WI38 (cell line): ENCODE results near the gene CDC42EP1.

Experiments
- H3K4me3 ChIP-seq: 2 replicates; pipeline ENCODE4 v1.5.1; 2011; ENCODE audit warnings: low read depth, mild to moderate bottlenecking, control low read depth, low read length
- TF ChIP-seq, protein P1 (sequence below): IDR thresholded peaks from 2 replicates; pipeline ENCODE4 v1.5.1; 2012; ENCODE audit warnings: low read depth, mild to moderate bottlenecking, control low read depth, low read length

The CDC42EP1 gene

DNA sequence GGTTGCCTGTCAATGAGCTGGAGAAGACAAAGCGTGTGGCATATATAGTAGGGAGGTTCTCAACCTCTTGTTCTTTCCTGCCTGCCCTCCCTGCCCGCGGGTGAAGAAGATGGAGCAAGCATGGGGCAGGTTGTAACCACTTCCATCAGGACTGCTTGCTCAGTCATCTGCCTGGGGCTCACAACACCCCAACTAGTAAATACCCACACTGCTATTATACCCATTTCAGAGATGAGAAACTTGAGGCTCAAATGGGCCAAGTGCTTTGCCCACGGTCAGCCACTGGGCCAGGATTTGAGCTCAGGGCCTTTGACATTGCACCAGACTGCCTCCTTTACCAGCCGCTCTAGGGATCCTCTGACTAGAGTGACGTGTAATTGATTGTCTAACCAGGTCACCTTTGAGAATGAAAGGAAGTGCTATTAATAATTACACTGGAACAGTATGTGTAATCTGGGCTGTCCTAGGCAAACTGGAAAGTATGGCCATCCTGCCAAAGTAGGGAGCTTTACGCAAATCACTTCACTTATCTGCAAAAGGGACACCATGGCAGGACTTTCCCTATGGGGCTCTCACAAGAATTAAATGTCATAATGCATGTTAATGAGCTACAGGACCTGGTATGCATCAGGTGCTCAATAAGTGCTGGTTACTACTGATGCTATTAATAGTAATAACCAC lies 2.8 kb upstream of the CDC42EP1 start:
- TF ChIP-seq, protein P1, sequence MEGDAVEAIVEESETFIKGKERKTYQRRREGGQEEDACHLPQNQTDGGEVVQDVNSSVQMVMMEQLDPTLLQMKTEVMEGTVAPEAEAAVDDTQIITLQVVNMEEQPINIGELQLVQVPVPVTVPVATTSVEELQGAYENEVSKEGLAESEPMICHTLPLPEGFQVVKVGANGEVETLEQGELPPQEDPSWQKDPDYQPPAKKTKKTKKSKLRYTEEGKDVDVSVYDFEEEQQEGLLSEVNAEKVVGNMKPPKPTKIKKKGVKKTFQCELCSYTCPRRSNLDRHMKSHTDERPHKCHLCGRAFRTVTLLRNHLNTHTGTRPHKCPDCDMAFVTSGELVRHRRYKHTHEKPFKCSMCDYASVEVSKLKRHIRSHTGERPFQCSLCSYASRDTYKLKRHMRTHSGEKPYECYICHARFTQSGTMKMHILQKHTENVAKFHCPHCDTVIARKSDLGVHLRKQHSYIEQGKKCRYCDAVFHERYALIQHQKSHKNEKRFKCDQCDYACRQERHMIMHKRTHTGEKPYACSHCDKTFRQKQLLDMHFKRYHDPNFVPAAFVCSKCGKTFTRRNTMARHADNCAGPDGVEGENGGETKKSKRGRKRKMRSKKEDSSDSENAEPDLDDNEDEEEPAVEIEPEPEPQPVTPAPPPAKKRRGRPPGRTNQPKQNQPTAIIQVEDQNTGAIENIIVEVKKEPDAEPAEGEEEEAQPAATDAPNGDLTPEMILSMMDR: no peak
- H3K4me3 ChIP-seq: no peak overlapping the region

DNA sequence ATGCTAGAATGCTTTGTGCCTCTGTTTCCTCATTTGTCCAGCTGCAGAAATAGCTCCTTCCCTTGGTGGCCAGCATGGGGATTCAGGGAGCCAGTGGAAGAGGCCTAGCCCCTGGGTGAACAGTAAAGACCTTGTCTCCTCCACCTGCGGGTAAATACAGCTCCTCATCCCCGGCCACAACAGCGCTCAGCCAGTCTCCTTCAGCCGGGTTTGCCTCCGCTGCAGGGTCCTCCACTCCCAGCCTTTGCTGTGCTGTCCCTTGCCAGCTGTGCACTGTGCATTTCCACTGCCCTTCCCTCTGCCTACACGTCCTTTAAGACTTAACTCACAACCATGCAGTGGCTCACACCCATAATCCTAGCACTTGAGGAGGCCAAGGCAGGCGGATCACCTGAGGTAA lies 1.5 kb upstream of the CDC42EP1 start:
- no peak overlapping the region for H3K4me3 ChIP-seq
- TF ChIP-seq, protein P1: no peak

DNA sequence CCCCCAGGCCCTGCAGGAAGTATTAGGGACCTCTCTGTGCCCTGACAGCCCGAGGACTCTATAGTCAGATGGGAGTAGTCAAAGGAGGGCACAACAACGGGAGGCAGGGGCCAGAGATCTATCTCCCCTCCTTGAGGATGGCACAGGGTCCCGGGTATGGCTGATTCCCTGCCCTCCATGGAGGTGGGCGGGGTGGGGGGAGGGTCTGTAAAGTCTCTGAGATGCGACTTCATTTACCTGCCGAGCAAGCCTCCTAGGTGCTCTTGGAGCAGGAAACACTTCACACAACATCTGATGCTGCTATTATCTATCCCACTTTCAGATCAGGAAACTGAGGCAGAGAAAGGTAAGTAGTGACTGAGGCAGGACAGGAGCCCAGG lies 769 bp upstream of the CDC42EP1 start:
- H3K4me3 ChIP-seq: peak overlapping the region; percentile 51
- TF ChIP-seq, protein P1: no peak

DNA sequence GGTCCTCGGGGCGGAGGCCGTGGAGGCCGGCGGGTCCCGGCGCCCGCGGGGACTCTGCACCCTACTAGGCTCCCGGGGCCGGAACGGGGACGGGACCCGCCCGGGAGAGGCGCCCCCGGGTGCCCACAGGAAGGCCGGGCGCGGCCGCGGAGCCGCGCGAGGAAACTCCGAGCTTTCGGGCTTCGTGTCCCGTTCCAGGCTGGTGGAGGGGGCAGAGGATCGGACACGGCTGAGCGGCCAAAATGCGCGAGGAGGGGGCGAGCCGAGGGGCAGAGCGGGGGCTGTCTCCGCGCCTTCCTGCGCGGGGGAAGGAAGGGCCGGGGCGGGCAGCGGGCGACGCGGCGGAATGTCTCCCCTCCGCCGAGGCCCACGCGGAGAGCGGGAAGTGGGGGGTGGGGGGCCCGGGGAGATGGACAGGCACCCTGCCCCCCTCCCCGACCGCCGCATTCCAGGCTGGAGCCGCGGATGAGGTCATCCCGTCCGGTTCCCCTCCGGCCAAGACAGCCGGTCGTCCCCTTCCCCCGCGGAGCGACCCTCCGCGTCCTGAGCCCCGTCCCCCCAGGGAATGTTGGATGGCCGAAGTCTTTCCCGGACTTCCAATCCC lies 430 bp downstream of the CDC42EP1 start:
- TF ChIP-seq, protein P1: no peak
- H3K4me3 ChIP-seq: peak overlapping the region; percentile 94

DNA sequence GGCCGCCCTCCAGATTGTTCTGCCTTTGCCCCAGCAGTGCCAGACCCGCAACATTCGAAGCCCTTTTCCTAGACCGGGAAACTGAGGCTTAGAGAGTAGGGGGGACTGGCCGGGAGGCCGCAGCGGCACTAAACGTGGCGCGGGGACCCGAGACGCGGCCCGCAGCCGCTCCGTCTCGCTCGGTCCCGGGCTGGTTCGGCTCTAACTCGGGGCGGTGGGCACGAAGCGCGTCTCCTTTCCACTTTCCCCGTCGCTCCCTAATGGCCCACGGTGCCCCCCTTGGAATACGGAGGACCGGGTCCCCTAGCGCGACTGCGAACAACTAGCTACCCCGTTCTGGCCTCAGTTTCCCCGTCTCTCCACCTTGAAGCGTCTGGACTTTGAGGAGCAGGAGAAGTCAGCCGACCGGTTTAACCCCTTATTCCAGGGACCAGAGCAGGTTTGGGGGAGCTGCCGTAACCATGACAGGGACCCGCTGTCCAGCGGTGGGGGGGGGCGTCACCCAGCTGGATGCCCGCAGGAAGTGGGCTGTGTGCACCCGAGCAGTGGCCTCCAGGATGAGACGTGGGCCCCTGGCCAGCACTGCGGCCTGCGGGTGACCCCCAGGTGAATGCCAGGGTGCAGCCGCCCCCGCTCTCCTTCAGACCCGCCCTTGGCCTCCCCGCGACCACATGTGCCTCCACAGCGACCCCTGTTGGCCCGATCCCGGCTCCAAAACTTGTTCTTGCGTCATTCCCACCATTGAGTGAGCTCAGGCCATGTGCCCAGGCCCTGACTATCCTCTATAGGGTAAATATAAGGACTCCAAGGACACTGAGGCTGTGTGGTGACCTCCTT lies 1.1 kb downstream of the CDC42EP1 start:
- TF ChIP-seq, protein P1: peak; percentile 75
- H3K4me3 ChIP-seq: peak overlapping the region; percentile 94

DNA sequence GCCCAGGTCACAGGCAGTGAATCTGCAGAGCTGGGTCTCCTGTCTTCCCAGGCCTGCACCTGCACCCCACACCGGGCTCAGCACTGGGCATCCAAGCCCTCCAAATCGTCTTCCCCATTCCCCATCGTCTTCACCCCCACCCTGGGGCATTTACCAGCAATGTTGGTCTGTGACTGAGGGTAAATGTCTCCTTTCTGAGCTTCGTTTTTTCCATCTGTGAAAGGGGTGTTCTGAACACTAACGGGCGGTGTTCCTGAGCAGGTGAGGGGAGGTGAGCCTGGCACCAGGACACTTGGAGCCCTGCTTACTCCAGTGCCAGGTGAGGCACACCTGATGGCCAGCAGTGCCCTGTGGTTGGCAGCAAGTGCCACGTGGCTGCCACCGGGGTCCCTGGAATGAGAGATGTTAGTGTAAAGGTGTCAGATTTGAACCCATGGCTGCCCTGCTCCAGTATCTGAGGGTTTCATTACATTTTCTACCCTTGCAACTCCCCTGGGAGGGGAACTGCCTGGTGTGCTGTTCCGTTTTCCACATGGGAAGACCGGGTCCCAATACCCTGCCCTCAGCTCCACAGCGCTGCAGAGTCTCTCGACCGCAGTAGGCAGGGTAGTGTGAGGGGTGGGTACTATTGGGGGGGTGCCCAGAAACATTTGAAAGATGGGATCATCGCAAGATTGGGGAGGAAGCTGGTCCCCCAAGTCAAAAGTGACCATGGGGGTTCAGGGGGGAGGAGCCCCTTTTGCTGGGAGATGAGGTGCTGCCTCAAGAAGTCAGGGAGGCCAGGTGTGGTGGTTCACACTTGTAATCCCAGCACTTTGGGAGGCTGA lies 2.0 kb downstream of the CDC42EP1 start:
- peak overlapping the region; percentile 94 for H3K4me3 ChIP-seq
- TF ChIP-seq, protein P1: no peak
